GM12865 (cell line): ENCODE measurements around the gene ADSS1.

ENCODE experiments used
- DNase-seq: peaks from one replicate; pipeline ENCODE4 v3.0.0; 2010; ENCODE audit warnings: low read depth
- H3K4me3 ChIP-seq: 2 replicates; pipeline ENCODE4 v1.5.1; 2011; ENCODE audit warnings: mild to moderate bottlenecking, low read depth, low read length, control low read depth
- CTCF ChIP-seq: IDR thresholded peaks from 2 replicates; pipeline ENCODE4 v1.5.1; 2011; ENCODE audit warnings: low read length, control low read depth, low read depth, inconsistent platforms; ENCODE audit not compliant: insufficient read depth; ENCODE audit errors: missing control alignments

The ADSS1 gene

GRCh38 chr14:104757681-104758392 lies 33.8 kb downstream of the ADSS1 start:
- no peak overlapping the region for H3K4me3 ChIP-seq
- no peak for DNase-seq
- TF ChIP-seq CTCF, result no peak

GRCh38 chr14:104758981-104759969 lies 35.2 kb downstream of the ADSS1 start:
- no peak for TF ChIP-seq CTCF
- no peak overlapping the region for H3K4me3 ChIP-seq
- DNase-seq, result no peak

- TF ChIP-seq CTCF, result no peak
- no peak overlapping the region for H3K4me3 ChIP-seq
- DNase-seq, result no peak
Observed at GRCh38 chr14:104765517-104765916, 41.5 kb downstream of the ADSS1 start.

GRCh38 chr14:104766256-104766862 lies 42.3 kb downstream of the ADSS1 start:
- TF ChIP-seq CTCF, result no peak
- H3K4me3 ChIP-seq, result no peak overlapping the region
- no peak for DNase-seq

DNA sequence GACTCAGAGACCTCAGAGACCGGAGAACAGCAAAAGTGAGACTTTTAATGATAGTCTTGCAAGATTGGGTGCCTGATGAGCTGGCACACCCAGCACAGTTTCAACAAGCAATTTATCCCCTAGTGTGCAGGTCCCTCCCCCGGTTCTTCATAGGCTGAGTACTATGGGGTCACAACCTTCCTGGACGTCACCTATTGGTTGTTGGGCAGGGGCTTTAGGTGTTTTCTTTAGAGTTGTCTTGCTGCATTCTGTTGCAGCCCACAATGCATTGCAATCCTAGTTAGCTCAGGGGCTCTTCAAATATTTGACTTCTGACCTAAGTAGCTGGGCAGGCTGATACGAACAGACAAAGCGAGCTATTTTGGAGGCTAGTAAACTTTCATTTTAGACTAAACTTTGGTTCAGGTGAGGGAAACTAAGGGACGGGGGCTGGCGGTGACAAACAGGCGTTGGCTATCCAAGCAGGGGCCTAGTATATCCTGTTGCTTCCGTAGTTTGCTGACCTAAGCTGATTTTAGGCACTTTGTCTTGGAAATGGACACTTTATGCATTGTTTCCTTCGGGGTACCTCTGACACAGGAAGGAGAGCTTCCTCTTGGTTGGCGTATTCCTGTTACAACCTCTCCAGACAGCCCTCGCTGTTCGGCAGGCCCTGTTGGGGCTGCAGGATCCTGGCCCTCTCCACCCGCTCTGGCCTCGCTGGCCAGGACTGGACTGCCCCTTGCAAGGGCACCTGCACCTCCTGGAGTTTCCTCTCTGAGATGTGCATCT lies 43.0 kb downstream of the ADSS1 start:
- no peak for TF ChIP-seq CTCF
- DNase-seq, result no peak
- no peak overlapping the region for H3K4me3 ChIP-seq

DNA sequence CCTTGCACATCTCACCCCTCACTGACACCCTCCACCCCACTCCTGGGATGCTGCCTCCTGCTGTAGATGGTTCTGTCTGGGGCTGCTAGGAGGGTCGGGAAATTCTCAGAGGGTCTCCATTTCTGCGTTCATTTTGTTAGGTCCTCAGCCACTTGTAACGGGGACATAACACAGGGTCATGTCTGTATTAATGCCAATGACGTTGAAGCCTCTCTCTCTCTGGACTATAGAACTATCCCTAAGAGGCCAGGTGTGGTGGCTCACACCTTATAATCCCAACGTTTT lies 43.5 kb downstream of the ADSS1 start:
- TF ChIP-seq CTCF, result no peak
- no peak for DNase-seq
- H3K4me3 ChIP-seq, result no peak overlapping the region
